Measurements from ENCODE around the gene PPP2R3B.
A peak's percentile ranks its signal among the peaks of the same experiment; 100 is the strongest.

Gene PPP2R3B

GRCh38 chrX:362937-363620, 23.6 kb downstream of the PPP2R3B start:
- no peak for ATAC-seq (ENCODE audit: low read depth)
- peak; percentile 67 for DNase-seq (ENCODE audit: low spot score)
- Histone ChIP-seq H3K9me3 (ENCODE audit: severe bottlenecking) (peaks cover 21% of the 10 kb centered on the region), H3K27me3 (ENCODE audit: insufficient read depth, poor library complexity, severe bottlenecking) (no peaks in the 10 kb centered on the region), H3K27ac (ENCODE audit: poor library complexity, severe bottlenecking) (no peak overlapping the region), H3K4me1 (ENCODE audit: insufficient read depth, poor library complexity, severe bottlenecking) (no peaks in the 10 kb centered on the region), H3K4me3 (ENCODE audit: severe bottlenecking) (no peak overlapping the region), H3K36me3 (ENCODE audit: low read depth) (peaks cover 25% of the 10 kb centered on the region)
- no peak for TF ChIP-seq CTCF (IDR thresholded peaks at IDR 0.05; ENCODE audit: poor library complexity, severe bottlenecking)

- Histone ChIP-seq H3K4me1 (ENCODE audit: insufficient read depth, poor library complexity, severe bottlenecking) (peaks cover 3% of the 10 kb centered on the region), H3K27ac (ENCODE audit: poor library complexity, severe bottlenecking) (no peak overlapping the region), H3K4me3 (ENCODE audit: severe bottlenecking) (no peak overlapping the region), H3K36me3 (ENCODE audit: low read depth) (peaks cover 27% of the 10 kb centered on the region), H3K9me3 (ENCODE audit: severe bottlenecking) (peaks cover 21% of the 10 kb centered on the region), H3K27me3 (ENCODE audit: insufficient read depth, poor library complexity, severe bottlenecking) (no peaks in the 10 kb centered on the region)
- DNase-seq (ENCODE audit: low spot score) = no peak
- no peak for ATAC-seq (ENCODE audit: low read depth)
- TF ChIP-seq CTCF (IDR thresholded peaks at IDR 0.05; ENCODE audit: poor library complexity, severe bottlenecking) = no peak
Measured at GRCh38 chrX:362351-362750, 24.4 kb downstream of the PPP2R3B start.

GRCh38 chrX:361231-362145, 25.2 kb downstream of the PPP2R3B start:
- H3K4me3 ChIP-seq (ENCODE audit: severe bottlenecking) = no peak overlapping the region
- H3K36me3 ChIP-seq (ENCODE audit: low read depth) = peaks cover 33% of the 10 kb centered on the region
- no peaks in the 10 kb centered on the region for H3K27me3 ChIP-seq (ENCODE audit: insufficient read depth, poor library complexity, severe bottlenecking)
- peaks cover 21% of the 10 kb centered on the region for H3K9me3 ChIP-seq (ENCODE audit: severe bottlenecking)
- ATAC-seq (ENCODE audit: low read depth) (no peak), DNase-seq (ENCODE audit: low spot score) (peak; percentile 71)
- TF ChIP-seq CTCF (IDR thresholded peaks at IDR 0.05; ENCODE audit: poor library complexity, severe bottlenecking) = no peak
- H3K27ac ChIP-seq (ENCODE audit: poor library complexity, severe bottlenecking) = no peak overlapping the region
- peaks cover 12% of the 10 kb centered on the region for H3K4me1 ChIP-seq (ENCODE audit: insufficient read depth, poor library complexity, severe bottlenecking)

GRCh38 chrX:360496-361150, 26.1 kb downstream of the PPP2R3B start:
- Histone ChIP-seq H3K27ac (ENCODE audit: poor library complexity, severe bottlenecking) (no peak overlapping the region), H3K36me3 (ENCODE audit: low read depth) (peaks cover 39% of the 10 kb centered on the region), H3K4me1 (ENCODE audit: insufficient read depth, poor library complexity, severe bottlenecking) (peaks cover 16% of the 10 kb centered on the region), H3K9me3 (ENCODE audit: severe bottlenecking) (peaks cover 21% of the 10 kb centered on the region), H3K4me3 (ENCODE audit: severe bottlenecking) (no peak overlapping the region), H3K27me3 (ENCODE audit: insufficient read depth, poor library complexity, severe bottlenecking) (no peaks in the 10 kb centered on the region)
- ATAC-seq (ENCODE audit: low read depth) (no peak), DNase-seq (ENCODE audit: low spot score) (peak; percentile 61)
- TF ChIP-seq CTCF (IDR thresholded peaks at IDR 0.05; ENCODE audit: poor library complexity, severe bottlenecking) = no peak
